PC-9 (cell line): ENCODE measurements around the gene CDH15. TPM values are rescaled to one million over a fixed set of nuclear protein-coding genes. Genes with fewer than 3 reads are reported as not detected.

ENCODE experiments used
- BruUV-seq: library from RNA; stranded (reverse); fragments of 400-500 nt; replicated peaks from 2 replicates; lab custom pipeline; 2021; lab: Mats Ljungman, UMichigan
- CTCF ChIA-PET: fragments of 300-600 bp; sonication (Branson Sonifier 250); formaldehyde crosslinking; loops from one replicate; lab custom pipeline; 2022; ENCODE audit warnings: antibody characterized with exemption; lab: Charles Lee
- POLR2A ChIA-PET: fragments of 300-600 bp; sonication (Branson Sonifier 250); formaldehyde crosslinking; loops from one replicate; lab custom pipeline; 2022; ENCODE audit warnings: antibody characterized with exemption; ENCODE audit not compliant: unreplicated experiment; lab: Charles Lee
- DNase-seq, 2 experiments: peaks; one replicate each; pipeline versions ENCODE4 v3.0.0 to v3.0.0-alpha.2; 2015 to 2022; ENCODE audit warnings: mixed read lengths in 1 of 2
- H2AFZ ChIP-seq: fragments of 200-600 bp; sonication (generic); 2 replicates; pipeline ENCODE4 v1.8.1; 2017; ENCODE audit warnings: antibody characterized with exemption
- H3F3A ChIP-seq: fragments of 200-600 bp; sonication (generic); 2 replicates; pipeline ENCODE4 v1.8.1; 2017; ENCODE audit warnings: antibody characterized with exemption, mild to moderate bottlenecking, low read depth; ENCODE audit not compliant: insufficient read depth
- H3K27ac ChIP-seq: fragments of 200-600 bp; sonication (generic); 2 replicates; pipeline ENCODE4 v1.6.1; 2016; ENCODE audit warnings: mixed run types
- H3K27me3 ChIP-seq: fragments of 200-600 bp; sonication (generic); 2 replicates; pipeline ENCODE4 v1.6.1; 2016; ENCODE audit warnings: low read depth, mixed run types; ENCODE audit not compliant: insufficient read depth
- H3K36me3 ChIP-seq: fragments of 200-600 bp; sonication (generic); 2 replicates; pipeline ENCODE4 v1.6.1; 2016; ENCODE audit warnings: low read depth, mixed run types
- H3K4me1 ChIP-seq: fragments of 200-600 bp; sonication (generic); replicated peaks from 2 replicates; pipeline ENCODE4 v1.6.1; 2016; ENCODE audit warnings: mixed run types; ENCODE audit not compliant: insufficient read depth
- H3K4me2 ChIP-seq: fragments of 200-600 bp; sonication (generic); 2 replicates; pipeline ENCODE4 v1.6.1; 2017; ENCODE audit warnings: mixed run types
- H3K4me3 ChIP-seq: fragments of 200-600 bp; sonication (generic); 2 replicates; pipeline ENCODE4 v1.6.1; 2016; ENCODE audit warnings: mixed run types
- H3K79me2 ChIP-seq: fragments of 200-600 bp; sonication (generic); 2 replicates; pipeline ENCODE4 v1.6.1; 2017; ENCODE audit warnings: low read depth, mixed run types
- H3K9me2 ChIP-seq: fragments of 200-600 bp; sonication (generic); 2 replicates; pipeline ENCODE4 v1.8.1; 2017; ENCODE audit warnings: mild to moderate bottlenecking; ENCODE audit not compliant: insufficient read depth
- H3K9me3 ChIP-seq: fragments of 200-600 bp; sonication (generic); 2 replicates; pipeline ENCODE4 v1.8.1; 2016; ENCODE audit warnings: low read depth; ENCODE audit not compliant: insufficient read depth
- H4K20me1 ChIP-seq: fragments of 200-600 bp; sonication (generic); 2 replicates; pipeline ENCODE4 v1.8.1; 2017; ENCODE audit not compliant: insufficient read depth
- EZH2 ChIP-seq: fragments of 200-600 bp; sonication (generic); IDR thresholded peaks from 2 replicates; pipeline ENCODE4 v1.8.0; 2017; ENCODE audit warnings: antibody characterized with exemption, low read depth
- intact Hi-C: fragments of 100-400 bp; cut with micrococcal nuclease; formaldehyde crosslinking; loops from one replicate; pipeline ENCODE4 v1.10.0; 2022; ENCODE audit not compliant: unreplicated experiment
- total RNA-seq: library from RNA; stranded (reverse); gene quantifications from 2 replicates; pipeline ENCODE4 v1.2.3, GENCODE V29; 2021
- TF ChIP-seq, protein P1 (sequence below): fragments of 200-600 bp; sonication (generic); conservative IDR thresholded peaks from 2 replicates; pipeline ENCODE4 v1.6.1; 2017; ENCODE audit warnings: mixed run types, antibody characterized with exemption, mild to moderate bottlenecking, moderate library complexity

CDH15 gene
- total RNA-seq, 1 experiment from 2014 or later, result not detected

DNA sequence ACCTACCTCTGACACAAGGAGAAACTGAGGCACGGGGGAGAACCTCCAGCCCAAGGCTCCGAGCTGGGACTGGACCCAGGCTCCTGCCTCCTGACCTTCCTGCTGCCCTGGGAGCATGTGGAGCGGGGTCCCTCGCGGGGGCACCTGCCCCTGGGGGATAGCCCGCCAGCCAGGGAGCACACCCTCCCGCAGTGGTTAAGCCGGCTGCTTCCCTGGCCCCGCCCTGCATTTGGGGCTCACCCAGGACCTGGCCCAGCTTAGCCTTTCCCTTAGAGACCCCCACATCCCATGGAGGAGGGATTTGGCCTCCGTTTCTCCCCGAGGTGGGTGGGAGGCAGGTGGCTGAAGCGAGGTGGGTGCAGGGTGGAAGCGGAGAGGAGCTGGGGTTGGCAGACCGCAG is 1.8 kb upstream of the CDH15 start:
- Histone ChIP-seq H3K27me3 (peaks cover 26% of the 10 kb centered on the region), H3K9me2 (no peaks in the 10 kb centered on the region), H3K9me3 (no peaks in the 10 kb centered on the region), H3K79me2 (no peaks in the 10 kb centered on the region), H2AFZ (no peak overlapping the region), H3K36me3 (no peaks in the 10 kb centered on the region), H3F3A (peaks cover 11% of the 10 kb centered on the region; the same call in 1 of the 2 replicates), H3K27ac (no peak overlapping the region), H4K20me1 (no peaks in the 10 kb centered on the region; the same call in 1 of the 2 replicates), H3K4me3 (no peak overlapping the region), H3K4me2 (no peak overlapping the region), H3K4me1 (peaks cover 11% of the 10 kb centered on the region)
- no peak for DNase-seq
- no TSS peak for BruUV-seq
- intact Hi-C loops, result loop anchor here (1.0 to 10.0 kb wide), 4 partner anchors 47 to 715 kb away; partner anchors contain the start of gene ZFPM1
- POLR2A ChIA-PET, result no interaction called here
- TF ChIP-seq EZH2, result no peak
- TF ChIP-seq, protein P1, sequence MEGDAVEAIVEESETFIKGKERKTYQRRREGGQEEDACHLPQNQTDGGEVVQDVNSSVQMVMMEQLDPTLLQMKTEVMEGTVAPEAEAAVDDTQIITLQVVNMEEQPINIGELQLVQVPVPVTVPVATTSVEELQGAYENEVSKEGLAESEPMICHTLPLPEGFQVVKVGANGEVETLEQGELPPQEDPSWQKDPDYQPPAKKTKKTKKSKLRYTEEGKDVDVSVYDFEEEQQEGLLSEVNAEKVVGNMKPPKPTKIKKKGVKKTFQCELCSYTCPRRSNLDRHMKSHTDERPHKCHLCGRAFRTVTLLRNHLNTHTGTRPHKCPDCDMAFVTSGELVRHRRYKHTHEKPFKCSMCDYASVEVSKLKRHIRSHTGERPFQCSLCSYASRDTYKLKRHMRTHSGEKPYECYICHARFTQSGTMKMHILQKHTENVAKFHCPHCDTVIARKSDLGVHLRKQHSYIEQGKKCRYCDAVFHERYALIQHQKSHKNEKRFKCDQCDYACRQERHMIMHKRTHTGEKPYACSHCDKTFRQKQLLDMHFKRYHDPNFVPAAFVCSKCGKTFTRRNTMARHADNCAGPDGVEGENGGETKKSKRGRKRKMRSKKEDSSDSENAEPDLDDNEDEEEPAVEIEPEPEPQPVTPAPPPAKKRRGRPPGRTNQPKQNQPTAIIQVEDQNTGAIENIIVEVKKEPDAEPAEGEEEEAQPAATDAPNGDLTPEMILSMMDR, result no peak
- CTCF ChIA-PET, result no interaction called here

DNA sequence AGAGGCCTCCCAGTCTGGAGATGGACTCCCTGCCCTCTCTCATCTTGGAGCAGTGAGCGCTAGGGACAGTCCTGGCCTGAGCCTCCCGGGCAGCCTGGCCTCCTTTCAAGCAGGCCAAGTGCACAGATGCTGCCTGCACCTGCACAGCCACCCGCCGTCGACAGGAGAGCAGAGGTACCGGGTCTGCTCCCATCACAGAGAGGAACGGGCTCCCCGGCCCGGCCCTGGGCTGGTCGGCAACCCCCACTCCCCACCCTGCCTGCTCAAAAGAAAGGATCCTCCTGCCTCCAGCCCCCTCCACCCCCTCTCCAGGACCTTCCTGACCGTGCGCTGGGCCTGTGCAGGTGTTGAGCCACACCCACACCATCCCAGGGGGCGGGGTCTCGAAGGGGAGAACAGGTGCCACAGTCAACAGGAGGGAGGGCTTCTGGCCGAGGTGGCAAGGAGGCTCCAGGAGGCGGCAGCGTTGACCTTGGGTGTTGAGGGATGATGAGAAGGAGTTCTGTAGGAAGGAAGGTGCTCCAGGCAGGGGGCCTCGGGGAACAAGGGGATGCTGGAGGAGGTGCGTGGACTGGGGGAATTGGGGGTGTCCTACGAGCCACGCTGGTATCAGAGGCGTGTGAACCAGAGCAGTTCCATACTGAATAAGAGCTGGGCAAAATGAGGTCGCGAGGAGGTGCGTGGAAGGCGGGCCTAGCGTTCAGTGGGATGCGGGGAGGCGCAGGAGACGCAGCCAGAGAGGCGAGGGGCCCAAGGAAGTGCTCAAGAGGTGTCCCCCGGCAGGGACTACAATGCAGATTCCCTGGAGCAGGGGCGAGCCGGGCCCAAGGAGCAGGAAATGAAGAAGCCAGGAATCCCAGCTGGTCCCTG is 967 bp upstream of the CDH15 start:
- DNase-seq, result peak; percentile 58 to 73
- ChIA-PET CTCF (interaction anchor here (0.6 kb wide), 1 partner anchor 705 kb away, joined by 14 read pairs; no protein-coding TSS in a partner anchor), POLR2A (interaction anchor here (0.6 to 0.7 kb wide), 5 partner anchors 21 to 359 kb away, joined by 3 to 14 read pairs (median 6); partner anchors contain the start of gene APRT)
- Histone ChIP-seq H3K9me3 (no peaks in the 10 kb centered on the region), H3K9me2 (no peaks in the 10 kb centered on the region), H3K4me1 (peaks cover 11% of the 10 kb centered on the region), H3K36me3 (no peaks in the 10 kb centered on the region), H4K20me1 (no peaks in the 10 kb centered on the region; the same call in 1 of the 2 replicates), H3F3A (peaks cover 11% of the 10 kb centered on the region; the same call in 1 of the 2 replicates), H3K4me2 (peak overlapping the region; percentile 75), H3K27ac (no peak overlapping the region), H3K4me3 (peak overlapping the region; percentile 46; the same call in 1 of the 2 replicates), H3K27me3 (peaks cover 32% of the 10 kb centered on the region), H2AFZ (no peak overlapping the region), H3K79me2 (no peaks in the 10 kb centered on the region)
- intact Hi-C loops, result loop anchor here (1.0 to 10.0 kb wide), 2 partner anchors 46 to 716 kb away; partner anchors contain the start of gene ZFPM1
- TF ChIP-seq, protein P1, result no peak; the same call in 1 of the 2 replicates
- no peak for TF ChIP-seq EZH2
- no TSS peak for BruUV-seq

DNA sequence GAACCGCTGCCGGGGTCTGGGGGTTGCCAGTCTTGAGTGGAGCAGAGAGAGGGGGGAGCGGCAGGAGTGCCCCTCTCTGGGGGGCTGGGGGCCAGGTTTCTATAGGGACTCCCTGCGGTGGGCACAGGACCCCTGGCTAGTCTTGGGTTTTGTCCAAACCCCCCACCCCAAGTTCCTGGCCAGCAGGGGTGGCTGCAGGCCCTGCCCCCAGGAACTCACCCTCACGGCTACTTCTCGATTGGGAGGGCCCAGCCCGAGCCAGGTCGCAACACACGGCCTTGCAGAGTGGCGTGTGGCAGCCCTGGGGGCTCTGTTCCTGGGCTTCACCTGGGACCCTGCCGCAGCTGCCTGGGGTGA is 601 bp downstream of the CDH15 start:
- Histone ChIP-seq H3K4me1 (peaks cover 9% of the 10 kb centered on the region), H3K27ac (no peak overlapping the region), H2AFZ (no peak overlapping the region), H3K9me2 (no peaks in the 10 kb centered on the region), H3K4me3 (no peak overlapping the region), H3K27me3 (peaks cover 32% of the 10 kb centered on the region), H3K9me3 (no peaks in the 10 kb centered on the region), H3K79me2 (no peaks in the 10 kb centered on the region), H3K4me2 (no peak overlapping the region), H4K20me1 (no peaks in the 10 kb centered on the region; the same call in 1 of the 2 replicates), H3K36me3 (no peaks in the 10 kb centered on the region), H3F3A (peaks cover 11% of the 10 kb centered on the region; the same call in 1 of the 2 replicates)
- TF ChIP-seq, protein P1, result no peak
- no peak for TF ChIP-seq EZH2
- CTCF ChIA-PET, result no interaction called here
- POLR2A ChIA-PET, result no interaction called here
- no TSS peak for BruUV-seq
- DNase-seq, result no peak
- intact Hi-C loops, result loop anchor here (10.0 kb wide), 1 partner anchor 717 kb away; the partner anchor contains the start of gene ZFPM1
